WERI-Rb-1 (cell line): ENCODE data around the gene MEIS2.

Experiments used
- DNase-seq: peaks from one replicate; pipeline ENCODE4 v3.0.0-alpha.2; 2020
- H3K27ac ChIP-seq: fragments of 250-450 bp; sonication (Bioruptor Pico); 2 replicates; pipeline ENCODE4 v1.5.1; 2020; ENCODE audit warnings: mild to moderate bottlenecking, moderate library complexity
- H3K27me3 ChIP-seq: fragments of 250-450 bp; sonication (Bioruptor Pico); 2 replicates; pipeline ENCODE4 v1.5.1; 2021; ENCODE audit warnings: mild to moderate bottlenecking, low read depth, moderate library complexity; ENCODE audit not compliant: insufficient read depth, severe bottlenecking
- H3K36me3 ChIP-seq: fragments of 250-450 bp; sonication (Bioruptor Pico); 2 replicates; pipeline ENCODE4 v1.5.1; 2020; ENCODE audit warnings: mild to moderate bottlenecking, moderate library complexity
- H3K4me3 ChIP-seq: 2 replicates; pipeline ENCODE4 v1.5.1; 2011; ENCODE audit warnings: low read depth, mild to moderate bottlenecking, control low read depth, low read length
- H3K9me3 ChIP-seq: fragments of 250-450 bp; sonication (Bioruptor Pico); 2 replicates; pipeline ENCODE4 v1.5.1; 2021; ENCODE audit warnings: mild to moderate bottlenecking, moderate library complexity; ENCODE audit not compliant: severe bottlenecking
- TF ChIP-seq, protein P1 (sequence below): IDR thresholded peaks from 2 replicates; pipeline ENCODE4 v1.5.1; 2011; ENCODE audit warnings: low read depth, mild to moderate bottlenecking, control low read depth, inconsistent platforms, low read length

The MEIS2 gene

DNA sequence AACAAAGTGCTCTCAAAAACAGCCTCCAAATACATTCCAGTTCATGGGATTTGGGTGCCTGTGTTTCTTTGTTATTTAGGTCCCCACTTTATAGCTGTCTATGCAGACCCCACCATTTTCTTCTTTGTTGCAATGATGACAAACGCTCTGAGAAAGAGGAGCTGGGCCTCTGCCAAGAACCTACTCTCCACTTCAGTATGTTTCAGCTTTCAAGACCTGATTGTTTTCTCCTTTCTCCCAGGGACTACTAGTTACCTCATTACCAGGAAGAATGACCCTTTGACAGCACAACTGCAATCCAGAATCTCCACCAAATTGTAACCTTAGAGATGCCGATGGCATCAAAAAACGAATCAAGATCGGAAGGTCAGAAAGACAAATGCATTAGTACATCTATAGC, 236.8 kb downstream of the MEIS2 start:
- TF ChIP-seq, protein P1, sequence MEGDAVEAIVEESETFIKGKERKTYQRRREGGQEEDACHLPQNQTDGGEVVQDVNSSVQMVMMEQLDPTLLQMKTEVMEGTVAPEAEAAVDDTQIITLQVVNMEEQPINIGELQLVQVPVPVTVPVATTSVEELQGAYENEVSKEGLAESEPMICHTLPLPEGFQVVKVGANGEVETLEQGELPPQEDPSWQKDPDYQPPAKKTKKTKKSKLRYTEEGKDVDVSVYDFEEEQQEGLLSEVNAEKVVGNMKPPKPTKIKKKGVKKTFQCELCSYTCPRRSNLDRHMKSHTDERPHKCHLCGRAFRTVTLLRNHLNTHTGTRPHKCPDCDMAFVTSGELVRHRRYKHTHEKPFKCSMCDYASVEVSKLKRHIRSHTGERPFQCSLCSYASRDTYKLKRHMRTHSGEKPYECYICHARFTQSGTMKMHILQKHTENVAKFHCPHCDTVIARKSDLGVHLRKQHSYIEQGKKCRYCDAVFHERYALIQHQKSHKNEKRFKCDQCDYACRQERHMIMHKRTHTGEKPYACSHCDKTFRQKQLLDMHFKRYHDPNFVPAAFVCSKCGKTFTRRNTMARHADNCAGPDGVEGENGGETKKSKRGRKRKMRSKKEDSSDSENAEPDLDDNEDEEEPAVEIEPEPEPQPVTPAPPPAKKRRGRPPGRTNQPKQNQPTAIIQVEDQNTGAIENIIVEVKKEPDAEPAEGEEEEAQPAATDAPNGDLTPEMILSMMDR = no peak
- Histone ChIP-seq H3K27ac (no peak overlapping the region), H3K27me3 (no peaks in the 10 kb centered on the region), H3K4me3 (no peak overlapping the region), H3K36me3 (no peaks in the 10 kb centered on the region), H3K9me3 (no peaks in the 10 kb centered on the region)
- no peak for DNase-seq

DNA sequence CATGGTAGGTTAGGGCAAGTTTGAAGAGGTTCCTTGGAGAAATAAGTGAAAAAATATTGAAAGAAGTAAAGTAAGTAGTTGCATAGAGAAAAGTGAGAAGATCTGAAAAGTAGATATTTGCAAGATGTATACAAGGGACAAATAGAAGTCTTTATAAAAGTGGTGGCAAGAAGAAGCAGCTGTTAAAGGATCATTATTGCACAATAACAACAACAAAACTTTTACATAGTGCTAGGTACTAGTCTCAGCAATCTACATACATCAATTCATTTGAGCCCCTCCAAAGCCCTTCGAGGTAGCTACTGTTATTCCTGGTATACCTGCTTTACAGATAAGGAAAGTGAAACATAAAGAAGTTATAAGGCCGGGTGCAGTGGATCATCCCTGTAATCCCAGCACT, 239.6 kb downstream of the MEIS2 start:
- H3K9me3 ChIP-seq = no peaks in the 10 kb centered on the region

DNA sequence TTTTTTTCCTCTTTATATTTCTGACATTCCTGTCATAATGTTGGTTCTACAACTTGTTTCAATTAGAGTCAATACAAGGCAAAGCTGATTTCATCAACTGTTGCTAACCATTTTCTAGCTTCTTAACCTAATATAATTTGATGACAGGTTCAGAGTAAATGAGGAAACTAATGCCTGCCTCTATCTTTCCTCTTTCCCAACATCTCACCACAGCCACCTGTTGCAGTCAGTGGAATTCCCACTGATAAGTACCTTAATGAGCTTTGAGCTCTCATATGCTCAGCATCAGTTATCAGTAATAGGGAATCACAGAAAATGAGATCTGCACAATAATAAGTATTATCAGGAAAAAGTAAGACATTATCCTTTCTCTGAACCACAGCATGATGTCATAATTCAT, 241.9 kb downstream of the MEIS2 start:
- Histone ChIP-seq H3K27ac (no peak overlapping the region), H3K9me3 (no peaks in the 10 kb centered on the region), H3K36me3 (no peaks in the 10 kb centered on the region), H3K4me3 (no peak overlapping the region), H3K27me3 (no peaks in the 10 kb centered on the region)
- TF ChIP-seq, protein P1 = no peak
- no peak for DNase-seq

More for the DNA sequence above, 239.6 kb downstream of the MEIS2 start:
- no peaks in the 10 kb centered on the region for H3K36me3 ChIP-seq
- H3K4me3 ChIP-seq = no peak overlapping the region
- TF ChIP-seq, protein P1 = no peak
- DNase-seq = no peak
- H3K27me3 ChIP-seq = no peaks in the 10 kb centered on the region
- no peak overlapping the region for H3K27ac ChIP-seq

DNA sequence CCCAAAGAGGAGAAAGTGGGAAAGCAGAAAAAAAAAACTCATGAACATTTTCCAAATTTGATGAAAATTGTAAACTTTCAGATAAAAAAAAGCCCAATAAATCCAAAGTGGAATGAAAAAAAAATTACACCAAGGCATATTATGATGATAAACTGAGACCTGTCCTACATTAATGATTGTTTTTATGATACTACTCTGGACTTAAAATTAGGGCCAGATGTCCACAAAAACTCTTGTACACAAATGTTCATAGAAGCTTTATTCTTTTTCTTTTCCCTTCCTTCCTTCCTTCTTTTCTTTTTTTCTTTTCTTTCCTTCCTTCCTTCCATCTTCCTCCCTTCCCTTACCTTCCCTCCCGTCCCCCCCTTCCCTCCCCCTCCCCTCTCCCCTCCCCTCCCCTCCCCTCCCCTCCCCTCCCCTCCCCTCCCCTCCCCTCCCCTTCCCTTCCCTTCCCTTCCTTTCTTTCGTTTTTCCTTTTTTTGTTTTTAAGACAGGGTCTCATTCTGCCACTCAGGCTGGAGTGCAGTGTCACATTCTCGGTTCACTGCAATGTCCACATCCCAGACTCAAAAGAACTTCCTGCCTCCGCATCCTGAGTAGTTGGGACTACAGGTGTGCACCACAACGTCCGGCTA, 243.9 kb downstream of the MEIS2 start:
- TF ChIP-seq, protein P1 = no peak
- peaks cover 2% of the 10 kb centered on the region for H3K9me3 ChIP-seq
- H3K27me3 ChIP-seq = no peaks in the 10 kb centered on the region
- H3K27ac ChIP-seq = no peak overlapping the region
- DNase-seq = no peak
- no peaks in the 10 kb centered on the region for H3K36me3 ChIP-seq
- no peak overlapping the region for H3K4me3 ChIP-seq

DNA sequence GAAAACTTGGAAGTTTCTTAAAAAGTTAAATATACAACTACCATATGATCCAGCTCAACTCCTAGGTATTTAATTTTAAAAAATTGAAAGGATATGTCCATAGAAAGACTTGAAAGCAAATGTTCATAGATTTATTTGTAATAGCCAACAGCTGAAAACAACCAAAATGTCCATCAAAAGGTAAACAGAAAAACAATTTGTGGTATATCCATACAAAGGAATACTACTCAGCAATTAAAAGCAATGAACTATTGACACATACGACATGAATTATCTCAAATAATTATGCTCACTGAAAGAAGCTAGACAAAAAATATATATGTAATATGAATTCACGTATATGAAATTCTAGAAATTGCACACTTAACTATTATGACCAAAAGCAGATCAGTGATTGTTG, 249.5 kb downstream of the MEIS2 start:
- Histone ChIP-seq H3K9me3 (peaks cover 2% of the 10 kb centered on the region), H3K27me3 (no peaks in the 10 kb centered on the region), H3K27ac (no peak overlapping the region), H3K4me3 (no peak overlapping the region), H3K36me3 (no peaks in the 10 kb centered on the region)
- DNase-seq = no peak
- TF ChIP-seq, protein P1 = no peak

DNA sequence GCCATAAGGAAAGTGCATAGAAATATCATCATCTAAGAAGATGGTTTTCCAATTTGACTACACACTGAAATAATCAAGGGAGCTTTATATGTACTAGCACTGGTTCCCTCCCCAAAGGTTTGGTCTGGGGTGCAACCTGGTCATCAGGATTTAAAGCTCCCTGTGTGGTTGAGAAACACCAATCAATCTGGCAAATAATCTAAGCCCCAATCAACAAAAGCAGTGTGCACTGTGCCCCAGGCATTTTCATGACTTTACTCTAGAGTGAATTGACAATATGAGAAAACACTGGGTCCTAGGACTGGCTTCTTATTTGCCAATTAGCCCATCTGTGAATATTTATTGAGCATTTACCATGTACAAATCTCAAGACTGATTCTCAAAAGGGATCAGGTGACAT, 255.1 kb downstream of the MEIS2 start:
- DNase-seq = no peak
- no peak overlapping the region for H3K4me3 ChIP-seq
- H3K9me3 ChIP-seq = no peaks in the 10 kb centered on the region
- H3K27me3 ChIP-seq = no peaks in the 10 kb centered on the region
- TF ChIP-seq, protein P1 = no peak
- H3K36me3 ChIP-seq = no peaks in the 10 kb centered on the region
- no peak overlapping the region for H3K27ac ChIP-seq
